GM11168 (cell line): ENCODE data around the gene MAML3.

ENCODE experiments used
- in situ Hi-C: fragments of 300-500 bp; cut with MboI; formaldehyde crosslinking; loops from one replicate; pipeline ENCODE4 v1.12.0; 2022; ENCODE audit warnings: low sequenced_read_pairs; ENCODE audit not compliant: unreplicated experiment

Gene MAML3

DNA sequence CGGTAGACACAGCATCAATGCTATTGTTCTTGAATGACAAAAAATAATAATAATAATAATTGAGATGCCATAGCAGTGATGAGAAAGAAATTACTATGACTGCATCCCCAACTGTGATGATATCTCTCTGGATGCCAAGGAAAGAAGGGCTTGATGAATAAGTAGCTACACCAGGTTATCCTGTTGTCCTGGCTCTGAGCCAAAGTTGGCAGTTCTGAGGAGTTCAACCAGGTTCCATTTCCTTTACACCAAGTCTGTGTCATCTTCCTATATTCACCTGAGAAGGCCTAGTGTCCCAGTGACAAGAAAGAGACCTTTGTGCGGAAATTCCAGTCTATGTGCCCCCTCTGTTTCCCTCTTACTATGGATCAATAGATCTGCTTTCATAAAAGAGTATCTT lies 3.4 kb upstream of the MAML3 start:
- in situ Hi-C loops: no loop called here

DNA sequence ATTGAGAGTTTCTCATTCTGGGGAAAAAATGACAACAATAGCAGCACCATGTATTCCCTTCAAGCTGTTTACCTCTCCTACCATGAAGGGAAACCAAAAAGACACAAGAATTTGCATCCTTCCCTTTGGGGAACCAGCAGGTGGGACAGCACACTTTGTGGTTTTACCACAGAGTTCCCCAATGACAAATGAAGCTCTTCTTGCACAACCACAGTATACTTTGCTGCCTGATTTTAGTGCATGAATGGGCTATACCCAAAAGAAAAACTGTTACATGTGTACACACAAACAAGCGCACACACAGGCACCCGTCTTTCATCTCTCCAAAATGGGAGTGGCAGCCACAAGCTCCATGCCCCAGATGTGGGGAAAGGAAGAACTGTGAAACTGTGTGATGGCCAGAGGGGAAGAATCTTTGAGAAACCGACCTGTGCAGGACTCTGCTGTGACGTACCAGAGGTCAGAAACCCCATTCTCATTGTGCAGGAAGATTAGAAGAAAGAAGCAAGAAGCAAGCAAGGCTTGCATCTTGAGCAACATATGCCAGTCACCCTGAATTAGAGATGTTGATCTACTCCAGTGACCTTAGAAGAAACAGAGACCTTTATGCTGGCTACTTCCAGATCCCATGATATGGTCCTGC lies 2.7 kb upstream of the MAML3 start:
- in situ Hi-C loops: no loop called here

DNA sequence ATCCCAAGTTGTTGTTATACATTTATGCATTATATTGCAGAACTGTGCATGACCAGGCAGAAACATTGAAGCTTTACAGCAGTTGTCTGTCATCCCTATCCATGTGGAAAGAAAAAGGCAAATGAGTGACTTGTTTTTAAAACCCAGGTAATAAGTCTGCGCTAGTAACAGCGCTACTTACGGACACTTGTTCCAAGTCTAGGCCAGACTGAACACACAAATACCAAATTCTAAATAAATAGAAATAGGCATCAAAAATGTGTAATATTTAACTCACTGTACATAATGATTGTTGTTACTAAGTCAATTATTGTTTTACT lies 548 bp upstream of the MAML3 start:
- in situ Hi-C loops: no loop called here

DNA sequence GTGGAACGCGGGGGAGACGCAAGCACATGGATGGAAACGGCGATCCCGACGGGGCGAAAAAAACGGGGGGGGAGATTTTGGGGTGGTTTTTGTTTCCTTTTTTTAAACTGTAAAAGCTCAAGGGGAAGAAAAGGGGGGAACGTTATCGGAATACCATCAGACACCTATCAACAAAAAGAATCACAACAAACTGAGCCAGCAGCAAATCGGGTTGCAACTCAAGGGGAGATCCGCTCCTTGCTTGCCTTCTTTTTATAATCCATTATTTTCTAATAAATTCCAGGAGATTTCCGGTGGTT lies 616 bp downstream of the MAML3 start:
- in situ Hi-C loops: no loop called here

DNA sequence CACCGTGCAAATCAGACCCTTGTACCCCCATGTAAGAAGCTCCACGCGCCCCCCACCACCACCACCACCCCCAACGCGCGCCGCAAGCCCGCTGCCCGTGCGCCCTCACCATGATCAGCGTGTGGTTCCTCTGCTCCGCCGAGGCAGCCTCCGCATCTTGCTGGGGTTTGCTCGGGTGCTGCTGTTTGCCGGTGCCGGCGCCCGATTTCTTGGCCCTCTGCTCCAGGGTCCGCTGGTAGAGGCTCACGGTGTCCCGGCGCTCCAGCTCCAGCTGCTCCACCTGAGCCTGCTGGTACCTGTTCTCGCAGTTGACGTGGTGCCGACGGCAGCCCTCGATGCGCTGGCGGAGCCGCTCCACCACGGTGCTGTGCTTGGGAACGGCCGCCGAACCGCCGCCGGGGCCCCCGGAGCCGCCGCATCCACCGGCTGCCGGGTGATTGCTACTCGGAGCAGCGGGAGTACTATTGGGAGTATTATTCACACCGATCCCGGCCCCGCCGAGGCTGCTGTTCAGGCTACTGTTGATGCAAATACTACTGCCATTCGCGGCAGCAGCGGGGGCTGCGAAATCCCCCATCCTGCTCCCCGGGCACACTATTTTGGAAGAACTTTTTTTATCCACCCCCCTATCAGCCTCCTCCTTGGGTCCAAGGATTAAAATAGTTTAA lies 1.1 kb downstream of the MAML3 start:
- in situ Hi-C loops: no loop called here

DNA sequence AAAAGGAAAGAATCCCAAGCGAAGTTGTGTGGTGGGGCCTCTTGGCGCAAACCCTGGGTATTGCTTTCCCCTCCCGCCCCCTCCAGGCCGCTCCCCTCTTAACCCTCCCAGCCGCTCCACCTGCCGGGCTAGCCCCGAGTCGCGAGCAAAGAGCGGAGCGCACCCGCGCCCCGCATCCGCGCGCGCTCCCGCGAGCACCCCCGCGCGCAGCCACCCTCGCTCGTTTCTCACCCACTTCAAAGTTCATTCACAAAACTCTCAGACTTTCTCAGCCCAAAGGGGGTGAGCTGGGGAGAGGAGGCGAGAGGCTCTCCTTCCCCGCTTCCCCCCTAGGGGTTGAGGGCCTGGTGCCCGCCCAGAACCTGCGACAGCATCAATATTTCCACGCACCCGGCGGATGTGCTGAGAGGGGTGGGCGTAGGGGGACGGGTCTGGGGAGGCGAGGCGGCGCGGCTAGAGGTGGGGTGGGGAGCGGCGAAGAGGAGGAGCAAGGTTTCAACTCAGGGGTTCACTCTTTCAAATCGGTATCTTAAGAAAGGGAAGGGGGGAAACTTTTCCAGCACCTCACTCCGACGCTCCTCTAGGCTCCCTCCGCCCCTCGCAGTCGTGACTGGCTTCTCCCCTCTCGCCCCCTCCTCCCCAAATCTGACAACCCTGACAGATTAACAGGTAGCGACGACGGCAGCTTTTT lies 1.8 kb downstream of the MAML3 start:
- in situ Hi-C loops: no loop called here

DNA sequence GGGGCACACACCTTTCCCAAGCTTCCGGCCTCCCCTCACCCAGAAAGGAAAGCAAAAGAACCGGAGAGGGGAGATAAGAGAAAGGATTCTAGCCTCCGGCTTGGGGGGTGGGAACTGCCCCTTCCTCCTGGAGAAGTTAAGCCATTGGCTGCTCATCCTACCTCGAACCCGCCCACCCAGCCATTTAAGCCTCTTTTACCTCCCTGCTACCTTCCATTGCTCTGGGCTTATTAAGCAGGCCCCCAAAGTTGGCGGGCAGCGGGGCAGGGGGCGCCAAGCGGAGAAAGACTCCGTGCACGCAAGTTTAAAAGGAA lies 2.3 kb downstream of the MAML3 start:
- in situ Hi-C loops: no loop called here

DNA sequence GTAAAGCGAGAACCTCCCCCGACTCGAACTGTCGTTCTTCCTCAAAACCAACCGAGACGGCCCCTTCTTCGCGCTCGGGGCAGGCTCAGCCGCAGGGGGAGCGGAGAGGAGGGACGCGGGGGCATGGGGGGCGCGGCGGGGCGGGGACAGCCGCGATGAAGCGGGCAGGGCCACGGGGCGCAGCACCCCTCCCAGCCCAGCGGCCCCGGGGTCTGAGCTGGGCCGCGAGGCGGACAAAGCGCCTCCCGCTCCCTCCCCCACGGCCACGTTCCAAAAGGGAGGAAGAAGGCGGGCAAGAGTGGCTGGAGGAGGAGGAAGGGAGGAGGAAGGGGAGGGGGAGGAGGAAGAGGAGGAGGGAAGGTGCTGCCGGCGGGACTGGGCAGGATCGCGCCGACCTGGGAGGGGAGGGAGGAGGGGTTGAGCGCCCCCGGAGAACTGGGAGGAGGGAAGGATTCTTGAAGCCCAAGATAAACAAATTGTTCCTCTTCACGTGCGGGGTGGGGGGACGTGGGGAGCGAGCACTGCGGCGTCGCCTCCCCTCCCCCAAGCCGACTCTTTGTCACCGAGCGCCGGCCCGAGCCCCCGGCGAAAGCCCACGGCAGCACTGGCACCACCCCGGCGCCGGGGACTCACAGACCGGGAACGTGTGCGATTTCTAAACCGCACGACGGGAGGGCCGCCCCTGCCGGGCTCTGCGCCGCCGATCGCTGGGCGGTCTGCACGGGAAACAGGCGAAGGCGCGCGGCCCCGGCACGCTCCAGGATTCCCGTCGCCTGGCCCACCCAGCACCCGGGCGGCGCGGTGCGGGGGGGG lies 2.9 kb downstream of the MAML3 start:
- in situ Hi-C loops: no loop called here

DNA sequence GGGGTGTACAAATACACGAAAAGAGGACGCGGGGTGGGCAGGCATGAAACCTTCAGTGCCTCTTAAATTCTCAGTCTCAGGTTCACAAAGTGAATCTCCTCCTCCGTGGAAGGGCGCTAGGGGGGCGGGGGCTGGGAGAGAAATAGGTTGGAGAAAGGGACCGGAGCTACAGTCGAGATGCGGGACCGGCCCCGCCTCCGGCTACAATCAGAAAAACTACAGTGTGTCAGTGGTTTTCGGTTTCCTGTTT lies 3.4 kb downstream of the MAML3 start:
- in situ Hi-C loops: no loop called here

DNA sequence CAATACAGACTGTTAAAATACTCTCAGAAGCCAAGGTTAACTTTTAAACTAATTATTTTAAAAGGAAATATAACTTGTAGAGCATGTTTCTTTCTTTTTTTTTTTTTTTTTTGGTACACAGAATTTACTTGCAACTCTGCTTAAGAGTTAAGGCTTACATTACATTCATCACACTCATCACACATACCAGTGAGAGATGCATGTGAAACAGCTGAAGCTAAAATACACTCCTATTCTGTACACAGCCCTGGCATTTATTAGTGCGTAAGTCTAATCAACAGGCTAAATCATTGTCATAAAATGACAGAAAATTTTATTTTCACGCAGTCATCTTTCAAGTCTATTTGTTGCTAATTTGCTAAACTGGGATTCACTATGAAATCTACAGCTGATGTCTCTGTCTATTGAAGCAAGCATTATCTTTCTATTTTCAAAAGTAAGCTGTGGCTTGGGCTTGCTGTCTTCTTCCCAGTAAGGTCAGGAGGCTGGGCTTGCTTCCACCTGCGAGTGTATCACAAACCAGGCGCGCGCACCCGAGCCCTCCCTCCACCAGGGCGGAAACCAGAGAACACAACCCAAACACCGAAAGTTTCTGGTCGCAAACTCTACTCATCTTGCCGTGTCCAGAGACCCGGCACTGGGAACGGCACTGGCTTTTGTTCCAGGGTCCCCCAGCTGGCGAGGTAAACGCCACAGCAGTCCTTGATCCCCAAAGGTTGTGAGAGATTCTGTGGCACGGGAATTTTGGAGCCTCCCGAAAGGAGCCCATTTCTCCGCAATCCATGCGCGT lies 3.9 kb downstream of the MAML3 start:
- in situ Hi-C loops: no loop called here

DNA sequence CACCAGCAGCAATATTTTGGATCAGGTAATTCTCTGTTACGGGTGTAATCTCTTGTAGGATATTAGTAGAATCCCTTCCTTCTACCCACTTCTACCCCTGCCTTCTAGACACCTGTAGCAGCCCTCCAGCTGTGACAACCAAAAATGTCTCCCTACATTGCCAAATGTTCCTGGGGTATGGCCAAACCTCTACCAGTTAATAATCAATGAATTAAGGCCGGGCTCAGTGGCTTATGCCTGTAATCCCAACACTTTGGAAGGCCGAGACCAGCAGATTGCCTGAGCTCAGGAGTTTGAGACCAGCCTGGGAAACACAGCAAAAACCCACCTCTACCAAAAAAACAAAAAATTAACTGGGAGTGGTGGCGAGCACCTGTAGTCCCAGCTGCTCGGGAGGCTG lies 9.9 kb downstream of the MAML3 start:
- in situ Hi-C loops: no loop called here

DNA sequence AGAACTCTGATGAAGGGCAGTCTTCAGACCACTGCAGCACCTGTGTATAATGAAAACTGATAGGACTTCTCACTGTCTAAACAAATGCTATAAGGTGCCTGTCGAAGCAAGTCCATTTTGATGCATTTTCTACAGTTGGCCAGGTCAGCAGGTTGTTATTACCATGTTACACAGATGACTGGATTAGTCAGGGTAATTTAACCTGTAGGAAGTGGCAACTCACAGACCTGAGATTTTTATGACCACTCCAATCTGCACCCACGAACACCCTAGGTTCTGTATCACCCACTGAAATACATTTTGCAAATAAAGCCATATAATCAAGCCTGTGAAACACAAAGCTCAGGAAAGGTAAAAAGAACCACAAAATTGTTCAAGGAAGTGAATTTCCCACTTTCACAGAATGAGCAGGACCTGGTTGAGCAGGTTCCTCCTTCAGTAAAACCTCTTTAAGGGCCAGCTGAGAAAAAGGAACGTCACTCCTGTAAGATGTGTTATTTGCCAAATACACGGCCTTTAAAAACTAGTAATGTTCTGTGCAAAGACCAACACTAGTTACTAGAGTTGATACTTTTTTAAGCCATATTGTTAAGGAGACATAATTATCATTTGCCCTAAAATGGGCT lies 12.7 kb downstream of the MAML3 start:
- in situ Hi-C loops: no loop called here

DNA sequence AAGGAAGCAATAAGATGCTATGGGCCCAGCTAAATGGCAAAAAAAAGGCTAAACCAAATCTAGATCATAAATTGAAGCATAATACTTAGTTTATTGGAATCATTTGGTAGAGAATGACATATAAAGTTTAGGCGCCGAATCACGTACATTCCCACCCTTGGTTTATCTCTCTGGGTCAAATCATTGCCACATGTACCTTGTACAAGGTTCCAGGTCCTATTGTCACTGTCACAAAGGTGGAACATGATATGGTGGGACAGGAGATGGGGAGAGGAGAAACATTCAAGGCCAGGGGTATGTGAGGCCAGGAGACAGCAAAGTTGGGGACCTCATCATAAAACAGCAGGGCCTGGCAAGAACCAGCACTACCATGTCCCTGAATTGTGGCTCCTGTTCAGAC lies 13.4 kb downstream of the MAML3 start:
- in situ Hi-C loops: no loop called here

DNA sequence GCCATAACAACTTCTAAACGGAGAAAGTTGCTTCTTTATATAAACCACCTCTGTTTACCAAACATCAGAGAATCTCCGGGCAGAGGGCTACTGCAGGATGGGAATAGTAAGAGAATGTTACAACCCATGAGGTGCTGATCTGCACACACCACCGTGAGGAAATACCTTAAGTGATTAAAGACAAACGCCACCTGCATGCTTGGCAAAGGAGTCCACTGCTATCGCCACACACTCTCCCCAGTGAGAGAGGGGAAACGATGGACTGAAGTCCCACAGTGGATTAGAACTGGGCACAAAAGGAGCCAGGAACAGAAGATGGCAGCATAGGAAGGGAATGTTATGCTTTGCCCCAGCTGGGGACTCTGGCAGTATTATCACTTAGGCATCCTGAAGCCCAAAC lies 15.6 kb downstream of the MAML3 start:
- in situ Hi-C loops: no loop called here

DNA sequence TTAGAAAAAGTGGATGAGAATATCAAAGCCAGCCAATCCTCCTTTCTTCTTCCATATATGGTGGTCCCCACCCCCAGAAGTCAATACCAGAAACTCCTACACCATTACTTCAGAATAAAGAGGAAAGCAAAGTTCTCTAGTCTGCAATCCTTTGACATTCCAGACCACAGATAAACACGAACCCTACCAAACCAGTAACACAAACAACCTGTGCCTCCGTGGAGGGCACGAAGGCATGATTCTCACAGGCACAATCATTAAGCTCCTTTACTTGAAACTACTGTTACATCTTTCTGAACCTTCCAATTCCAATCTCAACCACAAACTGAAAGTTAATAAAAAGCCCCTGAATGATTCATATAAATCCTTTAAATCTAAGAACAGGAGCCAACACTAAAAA lies 16.3 kb downstream of the MAML3 start:
- in situ Hi-C loops: no loop called here

DNA sequence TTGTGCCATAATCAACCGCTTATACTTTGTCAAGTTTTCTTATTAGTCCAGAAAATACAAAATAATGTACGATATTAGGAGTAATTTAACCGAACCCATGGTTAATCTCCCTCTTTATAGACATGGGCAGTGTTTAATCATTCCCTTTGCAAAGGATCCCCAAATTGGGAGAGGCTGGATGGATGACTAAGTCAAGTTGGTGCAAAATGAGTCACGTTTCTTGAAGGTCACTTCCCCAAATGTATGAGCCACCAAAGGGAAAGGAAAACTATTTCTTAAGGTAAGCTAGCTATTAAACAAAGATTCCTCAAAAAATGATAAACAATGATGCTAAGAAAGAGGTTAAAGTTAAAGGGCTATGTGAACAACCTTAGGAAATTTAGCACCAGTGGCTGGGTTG lies 17.5 kb downstream of the MAML3 start:
- in situ Hi-C loops: no loop called here

DNA sequence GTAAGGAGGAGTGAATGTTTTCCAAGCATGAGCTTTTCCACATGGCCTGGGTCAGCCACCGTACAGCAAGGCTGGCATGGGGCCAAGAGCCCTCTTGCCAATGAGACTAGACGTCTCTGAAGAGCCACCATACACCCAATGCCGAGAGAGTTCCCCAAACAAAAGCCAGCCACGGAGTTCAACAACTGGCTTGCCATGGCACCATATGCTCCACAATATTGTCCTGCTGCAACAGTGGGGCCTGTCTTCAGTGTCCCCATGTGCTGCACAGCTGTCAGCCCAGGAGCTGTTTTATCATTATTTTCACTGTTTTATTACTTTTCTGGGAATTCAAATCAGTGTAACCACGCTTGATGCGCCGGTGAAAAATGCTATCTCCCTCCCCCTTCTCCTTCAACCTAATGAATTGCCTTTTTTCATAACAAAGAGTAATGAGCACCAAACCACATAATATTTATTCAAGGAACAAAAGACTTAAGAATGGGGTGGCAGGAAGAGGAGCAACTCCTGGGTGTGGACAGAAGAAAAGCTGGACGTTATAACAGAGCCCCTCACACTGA lies 18.4 kb downstream of the MAML3 start:
- in situ Hi-C loops: no loop called here

DNA sequence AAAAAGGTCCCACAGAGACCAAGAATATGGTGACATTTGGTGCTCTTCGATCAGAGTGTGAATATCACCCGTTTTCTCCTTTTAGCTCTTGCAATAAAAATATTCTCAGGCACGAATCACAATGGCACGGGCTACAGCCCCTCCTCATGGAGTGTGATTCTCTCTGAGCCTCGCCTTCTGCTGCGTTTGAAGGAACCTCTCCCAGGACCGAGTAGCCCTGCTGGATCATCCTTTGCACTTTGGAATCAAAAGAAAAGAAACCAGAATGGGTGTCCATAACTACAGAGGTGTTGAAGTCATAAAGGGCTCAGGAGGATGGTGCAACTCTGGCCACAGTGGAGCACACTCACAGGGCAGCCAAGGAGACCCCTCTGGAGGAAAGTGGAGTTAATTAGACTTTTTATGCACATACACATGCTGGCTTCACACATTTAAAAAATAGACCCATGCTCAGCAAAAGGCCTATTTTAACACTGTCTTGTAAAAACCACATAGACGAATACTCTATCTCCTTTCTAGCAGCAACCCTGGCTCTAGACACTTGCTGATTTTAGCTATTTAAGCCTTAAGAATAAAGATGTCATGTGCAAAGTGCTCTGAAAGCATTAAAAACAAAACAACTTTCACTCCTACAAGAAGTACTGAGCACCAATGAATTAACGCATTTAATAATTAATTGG lies 19.1 kb downstream of the MAML3 start:
- in situ Hi-C loops: no loop called here

DNA sequence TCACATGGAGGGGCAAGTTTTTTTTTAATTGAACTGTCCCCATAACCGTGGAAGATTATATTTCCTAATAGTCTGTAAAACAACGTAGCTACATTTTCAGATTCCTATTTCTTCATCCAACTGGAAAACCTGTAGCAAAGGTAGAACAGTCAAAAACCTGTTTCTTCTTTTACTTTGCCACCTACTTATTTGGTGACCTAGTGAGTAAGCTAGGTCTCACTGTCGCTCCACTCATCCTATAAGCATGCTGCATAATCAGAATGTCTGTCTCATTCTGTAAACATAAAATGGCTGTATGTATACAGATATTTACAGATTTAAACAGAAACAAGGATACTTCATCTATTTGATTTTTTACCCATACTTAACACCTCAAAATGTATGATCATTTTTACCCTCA lies 20.4 kb downstream of the MAML3 start:
- in situ Hi-C loops: no loop called here
